NCI-H510A (cell line): Measurements from ENCODE around the gene MS4A4E.
"Not testable (repeated sequence)": the region's sequence is repeated elsewhere in the genome, so short reads cannot be mapped to it uniquely, and the experiment has no call there.

Experiments
- DNase-seq: peaks from one replicate; lab custom pipeline; 2025; lab: John Stamatoyannopoulos, UW

The MS4A4E gene

DNA sequence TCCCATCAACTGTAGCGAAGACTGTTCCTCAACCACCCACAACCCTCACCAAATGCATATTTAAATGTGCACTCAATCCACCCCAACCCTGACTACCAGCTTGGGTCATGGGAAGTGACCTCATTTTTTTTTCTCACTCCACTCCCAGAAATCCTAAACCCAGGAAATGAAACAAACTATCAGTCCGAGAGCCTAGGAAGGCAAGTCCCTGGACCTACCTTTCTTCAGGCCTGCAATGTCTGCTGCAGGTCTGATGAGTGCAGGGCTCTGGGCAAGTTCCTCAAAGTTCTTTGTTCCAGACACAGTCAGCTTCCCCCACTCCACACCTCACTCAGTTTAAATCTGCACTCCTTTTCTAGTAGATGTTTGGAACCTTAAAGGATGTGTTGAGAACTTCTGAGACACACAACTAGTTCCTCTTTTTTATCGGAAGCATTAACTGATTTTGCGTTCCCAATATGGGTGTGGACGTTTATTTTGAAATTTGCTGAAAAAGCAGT lies at the start of gene MS4A4E:
Gene MS4A4E (minus strand): TSS at position 398 of the 500 bp plus-strand sequence. CDS start 13,082 bp downstream, outside the sequence.
- DNase-seq: no peak

DNA sequence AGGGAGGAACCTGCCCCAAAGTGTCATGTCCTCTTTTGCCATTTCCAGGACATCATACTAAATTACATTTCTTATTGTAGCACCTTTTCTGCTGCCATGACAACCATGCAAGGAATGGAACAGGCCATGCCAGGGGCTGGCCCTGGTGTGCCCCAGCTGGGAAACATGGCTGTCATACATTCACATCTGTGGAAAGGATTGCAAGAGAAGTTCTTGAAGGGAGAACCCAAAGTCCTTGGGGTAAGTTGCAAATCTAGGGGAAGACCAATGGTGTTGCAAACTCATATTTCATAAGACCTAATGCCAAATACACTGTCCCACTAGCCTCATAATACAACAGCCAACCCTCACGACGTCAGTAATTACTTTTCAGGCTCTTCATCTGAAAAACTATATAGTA lies 49.2 kb upstream of the MS4A4E start:
- DNase-seq: no peak

DNA sequence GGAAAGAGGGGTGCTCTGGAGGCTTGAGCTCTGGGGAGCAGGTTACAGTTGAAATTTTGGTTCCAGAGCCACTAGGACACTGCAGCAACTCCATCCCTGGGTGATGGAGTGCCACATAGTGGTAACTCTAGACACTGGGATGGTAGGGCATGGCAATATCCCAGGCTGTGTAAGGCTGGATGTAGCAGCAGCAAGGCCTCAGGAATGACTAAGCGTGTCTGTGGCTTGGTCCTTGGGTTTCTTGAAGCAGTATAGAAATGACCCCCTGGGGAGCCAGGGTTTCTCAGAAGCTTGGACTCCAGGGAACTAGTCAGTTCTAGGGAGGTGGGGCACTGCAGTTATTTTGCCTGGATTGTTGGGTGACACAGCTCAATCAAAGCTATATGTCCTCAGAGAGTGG lies 45.6 kb upstream of the MS4A4E start:
- no peak for DNase-seq

DNA sequence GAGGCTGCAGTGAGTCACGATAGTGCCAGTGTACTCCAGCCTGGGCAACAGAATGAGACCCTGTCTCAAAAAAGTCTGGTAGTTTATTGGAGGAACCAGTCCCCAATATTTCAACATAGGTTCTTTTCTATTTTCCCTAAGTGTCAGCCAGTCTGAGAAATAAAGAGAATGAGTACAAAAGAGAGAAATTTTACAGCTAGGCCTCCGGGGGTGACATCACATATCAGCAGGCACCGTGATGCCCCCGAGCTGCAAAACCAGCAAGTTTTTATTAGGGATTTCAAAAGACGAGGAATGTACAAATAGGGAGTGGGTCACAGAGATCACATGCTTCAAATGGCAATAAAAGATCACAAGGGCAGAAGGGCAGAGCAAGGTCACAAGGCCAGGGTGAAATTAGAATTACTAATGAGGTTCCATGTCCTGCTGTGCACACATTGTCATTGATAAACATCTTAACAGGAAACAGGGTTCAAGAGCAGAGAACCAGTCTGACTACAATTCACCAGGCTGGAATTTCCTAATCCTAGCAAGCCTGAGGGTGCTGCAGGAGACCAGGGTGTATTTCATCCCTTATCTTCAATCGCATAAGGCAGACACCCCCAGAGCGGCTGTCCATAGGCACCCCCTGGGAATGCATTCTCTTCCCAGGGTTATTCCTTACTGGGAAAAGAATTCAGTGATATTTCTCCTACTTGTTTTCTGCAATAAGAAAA lies 42.6 kb upstream of the MS4A4E start:
- not testable (repeated sequence) for DNase-seq

DNA sequence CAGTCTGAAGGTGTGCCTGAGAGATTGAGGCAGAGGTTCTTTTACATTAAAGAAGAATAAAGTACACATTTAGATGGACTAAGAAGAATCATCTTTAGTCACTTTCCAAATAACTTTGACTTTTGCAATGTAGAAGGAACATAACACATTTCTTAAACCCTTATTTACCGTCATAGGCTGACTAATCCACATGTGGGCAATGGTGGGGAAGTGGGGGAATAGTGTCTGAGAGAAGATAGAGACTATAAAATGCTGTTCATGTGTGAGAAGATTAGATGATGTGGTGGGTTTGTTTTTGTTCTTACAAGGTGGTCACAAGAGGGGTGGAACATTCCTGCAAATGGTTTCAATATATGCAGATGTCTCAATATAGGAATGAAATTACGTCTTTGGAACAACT lies 39.3 kb upstream of the MS4A4E start:
- DNase-seq: no peak

DNA sequence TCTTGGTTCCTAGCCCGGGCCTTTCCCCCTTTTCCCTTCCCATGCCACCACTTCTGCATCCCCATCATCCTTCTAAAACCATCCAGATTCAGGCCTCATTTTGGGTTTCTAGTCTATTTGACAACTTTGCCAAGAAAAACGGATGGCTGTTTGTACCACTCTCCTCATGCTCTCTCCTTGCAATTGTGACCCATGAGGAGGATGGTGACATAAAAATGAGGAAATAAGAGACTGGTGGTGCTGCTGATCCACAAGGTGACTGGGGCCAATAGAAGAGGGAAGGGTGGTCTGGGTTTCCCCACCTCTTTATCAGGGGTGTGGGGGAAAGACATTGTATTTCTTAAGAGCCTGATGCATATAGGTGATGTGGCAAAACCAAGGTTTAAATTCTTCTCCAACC lies 38.5 kb upstream of the MS4A4E start:
- no peak for DNase-seq

DNA sequence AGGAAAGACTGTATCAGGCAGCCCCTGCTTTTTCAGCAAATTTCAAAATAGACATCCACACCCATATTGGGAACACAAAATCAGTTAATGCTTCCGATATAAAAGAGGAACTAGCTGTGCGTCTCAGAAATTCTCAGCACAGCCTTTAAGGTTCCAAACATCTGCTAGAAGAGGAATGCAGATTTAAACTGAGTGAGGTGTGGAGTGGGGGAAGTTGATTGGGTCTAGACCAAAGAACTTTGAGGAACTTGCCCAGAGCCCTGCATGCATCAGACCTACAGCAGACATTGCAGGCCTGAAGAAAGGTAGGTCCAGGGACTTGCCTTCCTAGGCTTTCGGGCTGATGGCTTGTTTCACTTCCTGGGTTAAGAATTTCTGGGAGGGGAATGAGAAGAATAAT lies 37.5 kb upstream of the MS4A4E start, which contains the start of gene MS4A4A:
Gene MS4A4A (plus strand): TSS at position 255 of the 400 bp plus-strand sequence. CDS start 10 bp downstream, at position 265.
- DNase-seq: no peak

DNA sequence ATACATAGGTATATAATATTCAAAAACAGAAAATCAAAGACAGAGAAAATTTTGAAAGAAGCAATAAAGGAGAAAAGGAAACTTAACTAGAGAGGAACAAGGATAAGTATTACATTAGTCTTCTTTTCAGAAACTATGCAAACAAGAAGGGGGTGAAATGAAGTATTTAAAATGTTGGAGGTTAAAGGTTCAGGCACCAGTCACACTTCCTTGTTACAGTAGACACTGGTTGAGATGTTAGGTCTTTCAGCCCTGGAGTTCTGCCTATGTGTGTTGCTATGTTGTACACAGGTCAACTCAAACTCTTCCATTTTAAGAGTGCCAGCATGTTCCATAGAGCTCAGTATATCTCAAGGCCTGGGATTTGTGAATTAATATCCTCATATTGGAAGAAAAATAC lies 31.5 kb upstream of the MS4A4E start:
- no peak for DNase-seq

DNA sequence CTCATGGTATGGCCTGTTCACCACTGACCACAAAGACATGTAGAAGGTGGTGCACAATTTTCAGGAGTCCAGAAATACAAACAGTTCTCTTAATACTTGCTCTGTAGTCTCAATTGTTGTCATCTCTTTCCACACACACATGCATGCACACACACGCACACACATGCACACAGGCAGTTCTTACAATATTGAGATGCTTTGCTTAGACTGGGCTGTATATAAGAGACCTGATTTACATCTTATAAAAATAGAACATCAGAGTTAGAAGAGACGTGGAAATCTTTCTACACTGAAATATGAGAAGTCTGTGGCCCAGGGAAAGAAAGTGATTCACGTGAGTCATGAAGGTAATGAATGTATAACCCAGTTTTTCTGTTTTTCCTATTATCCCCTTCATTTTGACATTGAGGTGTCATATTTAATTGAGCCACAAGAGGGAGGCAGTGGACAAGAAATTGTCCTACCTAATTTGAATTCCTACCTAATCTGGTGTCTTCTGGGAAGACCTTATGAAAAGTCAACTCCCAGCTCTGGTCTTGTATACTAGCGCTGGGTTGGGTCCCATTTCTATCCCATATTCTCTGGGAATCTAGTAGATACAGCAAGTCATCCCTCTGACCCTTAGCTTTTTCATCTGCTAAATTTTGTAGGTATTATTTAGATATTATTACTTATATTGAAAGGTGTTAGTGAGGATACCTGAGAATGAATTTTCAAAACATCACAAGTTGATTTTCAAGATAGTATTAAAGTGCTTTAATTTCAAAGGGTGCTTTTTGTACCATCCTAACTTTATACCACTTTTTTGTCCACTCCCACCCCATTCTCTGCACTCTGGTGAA lies 22.7 kb upstream of the MS4A4E start:
- DNase-seq: no peak

DNA sequence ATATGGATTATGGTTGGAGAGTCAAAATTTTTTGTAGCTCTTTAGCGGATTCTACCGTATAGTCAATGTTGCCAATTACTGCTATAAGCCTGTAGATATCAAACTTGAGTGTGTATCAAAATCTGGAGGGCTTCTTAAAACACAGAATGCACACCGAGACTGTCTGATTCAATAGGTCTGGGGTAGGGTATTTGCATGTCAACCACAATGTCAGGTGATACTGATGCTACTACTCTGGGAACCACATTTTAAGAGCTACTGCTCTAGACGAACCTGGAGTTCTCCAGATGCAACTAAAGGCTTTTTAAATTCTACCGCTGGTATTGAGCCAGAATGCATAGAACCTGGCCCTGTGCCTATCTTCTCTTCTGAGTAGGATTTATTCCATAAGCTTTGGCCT lies 21.7 kb upstream of the MS4A4E start:
- DNase-seq: no peak

DNA sequence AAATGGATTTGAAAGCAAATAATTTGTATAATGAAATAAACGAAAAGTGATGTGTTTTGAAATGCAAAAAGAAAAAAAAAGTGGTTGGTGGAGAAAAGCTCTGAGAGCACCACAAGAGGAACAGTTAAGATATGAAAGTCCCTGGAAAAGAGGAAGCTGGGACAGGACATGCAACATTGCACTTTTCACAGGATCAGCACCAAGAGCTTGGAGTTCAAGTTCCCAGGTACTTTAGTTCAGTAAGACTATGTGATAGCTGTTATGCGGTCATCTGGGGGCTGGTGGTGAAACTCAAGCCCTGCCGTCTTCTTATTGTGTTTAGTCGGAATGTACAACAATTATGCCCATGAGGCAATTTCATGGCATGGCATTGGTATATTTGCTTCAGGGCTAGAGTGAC lies 20.5 kb upstream of the MS4A4E start:
- DNase-seq: no peak

DNA sequence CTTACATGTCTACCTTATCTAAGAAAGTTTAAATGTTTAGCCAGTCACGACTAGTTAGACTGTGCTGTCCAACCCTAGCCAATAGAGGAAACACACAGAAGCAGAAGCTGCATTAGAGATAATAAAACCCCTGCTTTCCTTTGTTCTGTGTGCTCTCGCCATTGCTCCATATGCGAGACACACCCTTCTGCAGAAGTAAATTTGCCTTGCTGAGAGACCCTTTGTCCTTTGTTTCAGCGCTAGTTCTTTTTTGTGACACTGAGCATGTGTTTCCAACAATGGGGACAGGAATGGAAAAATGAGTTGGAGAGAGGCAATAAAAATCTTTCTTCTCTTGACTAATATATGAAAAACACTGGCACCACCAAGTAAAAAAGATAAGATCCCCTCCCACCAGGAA lies 18.1 kb upstream of the MS4A4E start:
- DNase-seq: no peak

DNA sequence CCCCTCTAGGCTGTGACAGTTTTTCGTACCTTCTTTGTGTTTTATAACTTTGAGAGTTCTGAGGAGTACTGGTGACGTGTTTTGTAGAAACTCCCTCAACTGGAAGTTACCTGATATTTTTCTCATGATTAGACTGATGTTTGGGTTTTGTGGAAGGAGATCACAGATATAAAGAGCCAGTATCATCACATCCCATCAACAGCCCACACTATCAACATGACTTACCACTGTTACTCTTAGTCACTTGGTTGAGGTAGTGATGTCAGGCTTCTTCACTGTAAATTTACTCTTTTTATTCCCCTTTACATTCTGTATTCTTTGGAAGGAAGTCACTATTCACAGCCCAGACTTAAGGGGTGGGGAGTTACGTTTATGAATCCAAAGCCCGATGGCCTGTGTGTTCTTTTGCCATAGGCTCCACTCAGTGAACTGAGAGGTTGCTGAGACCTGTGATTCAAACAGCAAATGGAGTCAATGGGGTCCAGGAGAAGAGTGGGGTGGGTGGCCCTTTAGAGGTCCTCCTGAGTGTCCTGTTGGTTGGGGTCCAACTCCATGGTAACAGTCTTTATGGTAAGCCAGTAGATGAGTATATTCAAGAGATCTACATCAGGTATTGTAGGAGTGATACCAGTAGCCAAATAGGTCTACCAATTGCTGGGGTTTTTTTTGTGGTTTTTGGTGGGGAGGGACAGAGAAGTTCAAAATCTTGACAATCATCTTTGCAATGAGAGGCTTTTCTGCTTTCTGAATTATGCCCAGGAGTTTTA lies 15.2 kb upstream of the MS4A4E start:
- no peak for DNase-seq

DNA sequence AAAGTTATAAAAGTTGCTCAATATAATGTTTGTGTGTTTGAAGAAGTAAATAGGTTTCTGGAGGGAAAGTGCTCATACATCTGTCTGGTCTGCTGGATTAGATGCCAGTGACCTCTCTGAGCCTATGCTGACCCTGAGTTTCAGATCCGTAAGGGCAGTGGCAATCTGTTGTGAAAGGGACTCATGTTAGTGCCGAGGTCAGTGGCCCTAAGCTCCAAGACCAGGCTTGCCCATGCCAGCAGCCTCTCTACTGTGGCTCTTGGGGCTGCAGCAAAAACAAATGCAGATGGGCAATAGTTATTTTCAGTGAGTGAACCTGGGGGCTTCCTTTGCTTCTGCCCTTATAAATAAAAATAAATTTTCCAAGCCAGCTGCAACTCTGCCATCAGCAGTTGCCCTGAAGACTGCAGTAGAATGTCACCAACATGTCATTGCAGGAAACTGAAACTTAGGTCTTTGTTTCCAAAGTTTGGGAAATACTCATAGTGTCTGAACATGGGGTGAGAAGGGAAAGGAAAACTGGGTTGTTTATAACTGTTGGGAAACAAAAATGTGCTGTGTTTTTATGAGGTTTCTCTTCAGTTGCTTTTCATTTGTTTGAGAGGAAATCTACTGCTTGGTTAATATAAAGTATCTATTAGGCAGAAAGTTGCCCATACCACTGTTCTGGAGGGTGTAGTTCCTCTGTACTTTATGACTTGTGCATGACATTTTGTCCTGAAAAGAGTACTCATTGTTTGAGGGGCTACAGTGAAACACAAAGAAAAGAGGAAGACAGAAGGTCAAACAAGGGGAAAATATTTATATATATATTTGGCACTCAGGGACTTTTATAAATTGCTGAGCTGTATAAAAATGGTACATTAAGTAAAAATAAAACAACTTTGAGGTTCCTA lies 9.5 kb upstream of the MS4A4E start:
- no peak for DNase-seq

DNA sequence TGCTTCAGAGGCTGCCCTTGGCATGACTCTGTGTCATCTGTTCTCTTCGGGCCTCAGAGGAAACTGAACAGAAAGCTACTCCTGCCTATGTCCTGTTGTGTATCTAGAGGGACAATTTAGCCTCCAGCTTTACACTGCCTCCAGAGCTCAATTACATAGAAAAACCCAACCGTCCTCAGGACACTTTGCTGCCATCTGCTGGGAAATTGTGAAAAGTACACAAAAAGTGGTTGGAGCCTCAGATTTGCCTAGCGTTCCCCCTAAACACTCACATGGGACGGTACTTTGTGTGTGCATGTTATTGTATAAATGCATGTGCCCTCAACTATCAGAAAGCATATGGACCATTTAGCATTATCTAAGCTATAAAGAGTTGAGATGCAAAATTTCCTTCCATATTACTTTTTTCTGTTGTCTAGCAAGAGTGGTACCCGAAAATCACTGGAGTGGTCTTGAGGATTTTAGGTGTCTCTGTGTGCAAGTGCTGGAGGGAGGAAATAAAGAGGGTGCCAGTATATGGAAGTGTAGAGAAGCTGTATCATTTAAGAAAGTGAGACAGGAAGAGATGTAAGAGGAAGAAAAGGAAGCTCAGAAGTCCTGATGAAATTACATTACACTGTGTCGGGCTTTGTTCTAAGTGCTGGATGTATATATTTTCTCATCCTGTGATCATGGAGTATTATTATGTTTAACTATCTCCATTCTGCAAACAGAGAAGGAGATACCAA lies 8.7 kb upstream of the MS4A4E start:
- DNase-seq: no peak

DNA sequence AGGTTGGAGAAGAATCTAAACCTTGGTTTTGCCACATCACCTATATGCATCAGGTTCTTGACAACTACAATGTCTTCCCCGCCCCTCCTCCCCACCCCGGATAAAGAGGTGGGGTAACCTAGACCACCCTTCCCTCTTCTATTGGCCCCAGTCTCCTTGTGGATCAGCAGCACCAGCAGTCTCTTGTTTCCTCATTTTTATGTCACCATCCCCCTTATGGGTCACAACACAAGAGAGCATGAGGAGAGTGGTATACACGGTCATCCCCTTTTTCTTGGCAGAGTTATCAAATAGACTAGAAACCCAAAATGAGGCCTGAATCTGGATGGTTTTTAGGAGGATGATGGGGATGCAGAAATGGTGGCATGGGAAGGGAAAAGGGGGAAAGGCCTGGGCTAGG lies 1.2 kb downstream of the MS4A4E start:
- no peak for DNase-seq

DNA sequence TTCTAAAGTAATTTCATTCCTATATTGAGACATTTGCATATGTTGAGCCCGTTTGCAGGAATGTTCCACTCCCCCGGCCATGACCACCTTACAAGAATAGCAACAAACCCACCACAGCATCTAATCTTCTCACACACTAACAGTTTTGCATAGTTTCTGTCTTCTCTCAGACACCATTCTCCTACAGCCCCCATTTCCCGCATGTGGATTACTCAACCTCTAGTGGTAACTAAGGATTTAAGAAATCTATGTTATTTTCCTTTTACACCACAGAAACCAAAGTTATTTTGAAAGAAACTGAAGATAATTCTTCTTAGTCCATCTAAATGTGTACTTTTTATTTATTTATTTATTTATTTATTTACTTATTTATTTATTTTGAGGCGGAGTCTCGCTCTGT lies 2.3 kb downstream of the MS4A4E start:
- DNase-seq: no peak

DNA sequence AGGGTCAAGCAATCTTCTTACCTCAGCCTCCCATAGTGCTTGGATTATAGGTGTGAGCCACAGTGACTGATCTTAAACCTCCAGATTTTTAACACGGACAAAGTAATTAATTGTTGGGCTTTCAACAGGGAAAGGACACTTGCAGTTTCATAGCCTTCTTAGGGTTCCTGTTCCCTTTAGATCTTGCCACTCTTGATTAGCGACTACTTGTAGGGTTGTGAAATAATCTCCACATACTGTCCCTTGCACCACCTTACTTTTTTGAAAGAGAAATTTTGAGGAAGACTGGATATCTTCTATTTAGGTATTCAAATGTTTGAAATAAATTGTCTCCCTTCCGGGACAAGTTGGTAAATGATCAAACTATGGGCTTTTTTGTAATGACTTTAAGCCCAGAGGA lies 7.6 kb downstream of the MS4A4E start:
- no peak for DNase-seq

DNA sequence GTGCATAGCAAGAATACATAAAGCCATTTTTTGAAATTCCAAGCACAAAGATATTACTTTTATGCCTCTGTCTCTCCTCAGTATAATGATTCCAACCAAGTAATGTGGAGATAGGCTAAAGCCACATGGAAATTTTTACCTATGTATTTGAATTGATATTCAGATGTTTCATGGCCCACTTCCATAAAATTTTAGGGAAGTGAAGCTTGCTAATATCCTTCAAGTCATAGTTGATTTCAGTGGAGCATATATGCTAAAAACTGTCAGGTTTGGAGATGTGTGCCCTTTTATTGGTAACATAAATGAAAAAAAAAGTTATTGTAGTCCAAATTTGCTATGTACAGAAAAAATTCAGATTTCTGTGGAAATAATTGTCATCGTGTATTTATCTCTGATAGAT lies 12.3 kb downstream of the MS4A4E start:
- DNase-seq: no peak

DNA sequence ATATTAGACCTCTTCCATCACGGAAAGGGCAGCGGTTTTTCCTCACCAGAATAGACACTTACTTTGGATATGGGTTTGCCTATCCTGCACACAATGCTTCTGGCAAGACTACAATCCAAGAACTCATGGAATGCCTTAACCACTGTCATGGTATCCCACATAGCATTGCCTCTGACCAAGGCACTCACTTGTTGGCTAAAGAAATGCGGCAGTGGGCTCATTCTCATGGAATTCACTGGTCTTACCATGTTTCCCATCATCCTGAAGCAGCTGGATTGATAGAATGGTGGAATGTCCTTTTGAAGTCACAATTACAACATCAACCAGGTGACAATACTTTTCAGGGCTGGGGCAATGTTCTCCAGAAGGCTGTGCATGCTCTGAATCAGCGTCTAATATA lies 20.8 kb downstream of the MS4A4E start:
- DNase-seq: no peak

DNA sequence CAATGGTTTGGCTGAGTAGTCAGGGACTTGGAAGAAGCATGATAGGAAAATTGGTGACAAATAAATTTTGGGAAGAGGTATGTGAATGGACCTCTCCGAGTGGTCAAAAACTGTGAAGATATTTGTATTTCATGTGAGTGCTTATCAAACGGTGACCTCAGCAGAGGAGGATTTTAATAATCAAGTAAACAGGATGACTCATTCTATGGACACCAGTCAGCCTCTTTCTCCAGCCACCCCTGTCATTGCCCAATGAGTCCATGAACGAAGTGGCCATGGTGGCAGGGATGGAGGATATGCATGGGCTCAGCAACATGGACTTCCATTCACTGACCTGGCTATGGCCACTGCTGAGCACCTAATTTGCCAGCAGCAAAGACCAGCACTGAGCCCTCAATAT lies 21.2 kb downstream of the MS4A4E start:
- no peak for DNase-seq
